K562 (cell line): Measurements from ENCODE around the gene GSX2. TPM values are rescaled to one million over a fixed set of nuclear protein-coding genes. Genes with fewer than 3 reads are reported as not detected.

ENCODE experiments used
- ATAC-seq: fragments of 200-7000 bp; cut with Tn5 transposase; 3 replicates; pipeline ENCODE4 v1.9.1; 2020; ENCODE audit warnings: moderate library complexity
- BruUV-seq: library from RNA; stranded (reverse); fragments of 400-500 nt; replicated peaks from 2 replicates; lab custom pipeline; 2021; lab: Mats Ljungman, UMichigan
- CTCF ChIA-PET: fragments of 300-600 bp; formaldehyde crosslinking; extraction: SDS; loops from one replicate; lab custom pipeline; 2021; ENCODE audit warnings: low intra/inter-chr PET ratio; lab: Yijun Ruan, JAX
- POLR2A ChIA-PET: fragments of 300-600, 350-650 bp; sonication (Branson Sonifier 250); formaldehyde crosslinking; extraction: SDS; loops from one replicate; lab custom pipeline; 2021; ENCODE audit warnings: antibody characterized with exemption, inconsistent platforms; lab: Yijun Ruan, JAX
- DNase-seq, 4 experiments: peaks; one replicate each; pipeline versions ENCODE4 v3.0.0 to v3.0.0-alpha.2; 2011 to 2018; ENCODE audit warnings: low spot score in 3 of 4, mixed read lengths in 3 of 4; ENCODE audit errors: extremely low read depth in 1 of 4
- FAIRE-seq: peaks from 2 replicates; lab custom pipeline; 2011; peaks lifted over from hg19 to GRCh38; lab: Jason Lieb, UNC
- H2AFZ ChIP-seq: 2 replicates; pipeline ENCODE4 v1.6.0; 2011; ENCODE audit warnings: low read depth, low read length, control low read depth, inconsistent platforms
- H3K27ac ChIP-seq: fragments of 200-600 bp; 3 replicates; pipeline ENCODE4 v1.8.0; 2011; ENCODE audit warnings: low read depth, mild to moderate bottlenecking, control low read depth, inconsistent platforms, low read length, moderate library complexity, mixed read lengths; ENCODE audit errors: extremely low read depth
- H3K27me3 ChIP-seq, 2 experiments: fragments of 300-600 bp in 1 of 2; 2 replicates in 1 of 2; 3 replicates in 1 of 2; pipeline versions ENCODE4 v1.6.0 to v1.8.0; 2011; ENCODE audit warnings: inconsistent platforms in 2 of 2, low read length in 2 of 2, mild to moderate bottlenecking in 1 of 2, mixed read lengths in 1 of 2, moderate library complexity in 1 of 2; ENCODE audit not compliant: control insufficient read depth in 2 of 2, insufficient read depth in 2 of 2
- H3K36me3 ChIP-seq: fragments of 300-600 bp; 3 replicates; pipeline ENCODE4 v1.8.0; 2011; ENCODE audit warnings: mild to moderate bottlenecking, low read length, inconsistent platforms; ENCODE audit not compliant: control insufficient read depth, insufficient read depth
- H3K4me1 ChIP-seq, 2 experiments: fragments of 200-600 bp in 1 of 2; replicated peaks in 1 of 2; 2 replicates in 1 of 2; 3 replicates in 1 of 2; pipeline versions ENCODE4 v1.5.1 to v1.8.0; 2011; ENCODE audit warnings: inconsistent platforms in 2 of 2, low read length in 2 of 2, mild to moderate bottlenecking in 1 of 2, mixed read lengths in 1 of 2, moderate library complexity in 1 of 2; ENCODE audit not compliant: control insufficient read depth in 2 of 2, insufficient read depth in 2 of 2
- H3K4me2 ChIP-seq: 2 replicates; pipeline ENCODE4 v1.6.1; 2011; ENCODE audit warnings: low read length, control low read depth, inconsistent platforms, mixed read lengths; ENCODE audit not compliant: insufficient read depth
- H3K4me3 ChIP-seq: fragments of 200-600 bp; sonication (generic), shearing (Covaris generic); 2 replicates; pipeline ENCODE4 v1.5.1; 2016; ENCODE audit warnings: control low read depth, inconsistent platforms
- H3K79me2 ChIP-seq: fragments of 200-600 bp; 3 replicates; pipeline ENCODE4 v1.8.0; 2011; ENCODE audit warnings: low read length, inconsistent platforms; ENCODE audit not compliant: control insufficient read depth, insufficient read depth
- H3K9ac ChIP-seq, 2 experiments: 2 replicates each; pipeline versions ENCODE4 v1.6.0 to v1.6.1; 2011; ENCODE audit warnings: low read depth in 2 of 2, low read length in 2 of 2, control low read depth in 1 of 2, inconsistent platforms in 1 of 2, mild to moderate bottlenecking in 1 of 2, mixed read lengths in 1 of 2; ENCODE audit not compliant: insufficient read depth in 1 of 2
- H3K9me1 ChIP-seq: one replicate; pipeline ENCODE4 v1.6.0; 2011; ENCODE audit warnings: inconsistent platforms, mild to moderate bottlenecking, low read length, moderate library complexity; ENCODE audit not compliant: control insufficient read depth, insufficient read depth
- H3K9me3 ChIP-seq: replicated peaks from 2 replicates; pipeline ENCODE4 v1.5.1; 2011; ENCODE audit warnings: low read depth, low read length, inconsistent platforms; ENCODE audit not compliant: control insufficient read depth, insufficient read depth
- H4K20me1 ChIP-seq: replicated peaks from 2 replicates; pipeline ENCODE4 v1.6.1; 2011; ENCODE audit warnings: low read length, inconsistent platforms, mixed read lengths; ENCODE audit not compliant: control insufficient read depth, insufficient read depth
- EGR1 ChIP-seq: fragments of 450-650 bp; conservative IDR thresholded peaks from 2 replicates; pipeline ENCODE4 v1.6.1; 2017; ENCODE audit warnings: mild to moderate bottlenecking
- ETV6 ChIP-seq, 3 experiments: fragments of 150-350 bp in 1 of 3; sonication (generic) in 1 of 3; formaldehyde crosslinking in 1 of 3; IDR thresholded peaks; 2 replicates each; pipeline versions ENCODE4 v1.6.1 to v1.8.0; 2014 to 2022; ENCODE audit warnings: borderline replicate concordance in 2 of 3, low read depth in 2 of 3, antibody characterized with exemption in 1 of 3, low read length in 1 of 3, mild to moderate bottlenecking in 1 of 3, missing genetic modification reagents in 1 of 3
- GATA2 ChIP-seq: sonication (generic); formaldehyde crosslinking; IDR thresholded peaks from 2 replicates; pipeline ENCODE4 v1.4.0; 2020; ENCODE audit warnings: mild to moderate bottlenecking, missing genetic modification reagents
- MTF1 ChIP-seq: fragments of 250-450 bp; sonication (Bioruptor Pico); IDR thresholded peaks from 2 replicates; pipeline ENCODE4 v1.9.0; 2021; ENCODE audit warnings: moderate library complexity, mild to moderate bottlenecking, inconsistent platforms, borderline replicate concordance
- ZFPM2 ChIP-seq: fragments of 250-450 bp; sonication (Bioruptor Pico); IDR thresholded peaks from 2 replicates; pipeline ENCODE4 v1.5.1; 2022; ENCODE audit warnings: mild to moderate bottlenecking
- ZNF23 ChIP-seq: fragments of 250-450 bp; sonication (Bioruptor Pico); IDR thresholded peaks from 2 replicates; pipeline ENCODE4 v1.4.0; 2020; ENCODE audit warnings: mild to moderate bottlenecking
- ZNF561 ChIP-seq: fragments of 450-650 bp; formaldehyde crosslinking; conservative IDR thresholded peaks from 2 replicates; pipeline ENCODE4 v1.4.0; 2020; ENCODE audit warnings: mild to moderate bottlenecking, moderate library complexity
- WGBS: fragments of 100-300 bp; shearing (Covaris generic); methylation state at CpG from one replicate; pipeline ENCODE4 v1.1.6; 2016; ENCODE audit warnings: low coverage, mixed read lengths; ENCODE audit not compliant: insufficient coverage; ENCODE audit errors: missing lambda C conversion rate; 5-methylcytosine and 5-hydroxymethylcytosine counted together
- in situ Hi-C: fragments of 300-500 bp; cut with MboI; formaldehyde crosslinking; loops from 4 replicates; pipeline ENCODE4 v1.15.0; 2018; ENCODE audit warnings: inconsistent platforms, mixed read lengths
- intact Hi-C: fragments of 100-400 bp; cut with micrococcal nuclease; formaldehyde crosslinking; loops from 2 replicates; pipeline ENCODE4 v1.14.2; 2022
- polyA plus RNA-seq, 8 experiments: library from polyadenylated mRNA; depleted of rRNA in 4 of 8; stranded (reverse) in 5 of 8; unstranded in 3 of 8; fragments of >200 nt; fragmentation: Nextera tagmentation in 2 of 8; fragmentation: Illumina TruSeq in 1 of 8; extraction: Ambion mirVana in 2 of 8; extraction: Trizol in 1 of 8; gene quantifications; 2 replicates each; pipeline versions ENCODE4 v1.2.1 to v1.2.3, GENCODE V29; 2011 to 2014; ENCODE audit warnings: inconsistent platforms in 1 of 8, missing spikeins in 1 of 8
- total RNA-seq, 7 experiments: library from RNA; depleted of rRNA in 6 of 7; stranded (reverse); fragments of >200 nt in 6 of 7; fragmentation: Illumina TruSeq in 2 of 7; extraction: Trizol in 2 of 7; gene quantifications; 2 replicates each; pipeline versions ENCODE4 v1.2.1 to v1.2.3, GENCODE V29; 2011 to 2021; ENCODE audit warnings: low replicate concordance in 1 of 7

Gene GSX2
- total and polyA plus RNA-seq, 9 of the 15 experiments (the other 6 are each of a cell fraction or from before 2014, with no cell fraction given), result not detected

DNA sequence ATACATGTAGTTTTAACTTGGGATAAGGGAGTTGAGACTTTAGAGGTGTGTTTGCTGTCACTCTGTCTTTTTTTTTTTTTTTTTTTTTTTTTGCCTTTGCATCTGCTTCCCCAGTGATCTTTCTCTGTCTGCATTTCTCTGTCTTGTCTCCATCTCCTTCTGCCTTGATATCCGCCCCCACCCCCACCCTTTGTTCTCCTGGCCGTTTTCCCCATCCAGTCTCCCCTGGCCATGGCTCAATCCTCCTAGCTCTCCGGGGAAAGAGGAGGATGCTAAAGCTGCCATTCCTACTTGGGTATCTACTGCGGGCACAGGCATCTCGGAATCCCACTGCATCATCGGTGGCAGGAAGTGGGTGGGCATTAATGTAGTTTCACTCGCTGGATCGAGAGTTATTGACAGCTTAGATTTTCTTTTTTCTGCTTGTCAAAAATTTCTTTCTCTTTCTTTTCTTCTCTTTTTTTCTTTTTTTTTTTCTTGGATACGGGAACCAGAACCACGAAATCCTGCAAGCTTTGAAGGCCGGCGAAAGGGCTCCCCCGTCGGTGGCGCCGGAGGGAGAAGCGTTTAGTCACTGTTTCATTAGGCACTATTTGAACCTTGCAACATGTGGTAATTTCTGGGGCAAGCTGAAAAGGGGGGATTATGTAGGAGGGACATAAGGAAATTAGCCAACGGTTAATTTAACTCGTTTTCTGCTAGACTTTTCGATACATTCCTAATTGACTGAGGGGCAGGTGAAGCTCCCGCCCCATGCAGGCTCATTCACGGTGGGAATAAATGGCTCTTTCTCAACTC lies 8.2 kb downstream of the GSX2 start:
- Histone ChIP-seq H4K20me1 (no peaks in the 10 kb centered on the region), H3K4me3 (no peak overlapping the region), H3K9me3 (no peaks in the 10 kb centered on the region), H3K27me3 (peaks cover 39 to 51% of the 10 kb centered on the region in 2 experiments), H3K4me1 (peaks cover 0 to 16% of the 10 kb centered on the region in 2 experiments; a peak in 1 of 5 replicates), H3K9ac (no peak overlapping the region), H3K79me2 (no peaks in the 10 kb centered on the region), H3K4me2 (no peak overlapping the region), H3K27ac (no peak overlapping the region), H3K36me3 (no peaks in the 10 kb centered on the region), H3K9me1 (no peaks in the 10 kb centered on the region), H2AFZ (no peak overlapping the region)
- TF ChIP-seq ZFPM2 (CRISPR knock-in tag), result no peak
- no peak for TF ChIP-seq MTF1 (CRISPR knock-in tag)
- TF ChIP-seq ETV6 (IDR thresholded peaks at IDR 0.05; ENCODE audit: borderline replicate concordance in 1 of 2, low read depth in 2 of 2, low read length in 1 of 2), result no peak
- no peak for TF ChIP-seq ETV6 (CRISPR knock-in tag; IDR thresholded peaks at IDR 0.05; ENCODE audit: borderline replicate concordance)
- no peak for TF ChIP-seq ZNF561
- TF ChIP-seq GATA2 (CRISPR knock-in tag), result no peak
- TF ChIP-seq ZNF23 (CRISPR knock-in tag), result no peak
- no peak for TF ChIP-seq EGR1
- POLR2A ChIA-PET, result interaction anchor here (0.6 kb wide), 1 partner anchor 1479 kb away, joined by 3 read pairs; no protein-coding TSS in a partner anchor
- 4% methylated on average over 20 of the region's 22 CpGs for WGBS
- no peak for FAIRE-seq
- intact Hi-C loops (no loop called here), in situ Hi-C loops (no loop called here)
- CTCF ChIA-PET, result no interaction called here
- DNase-seq, result no peak
- BruUV-seq, result no TSS peak
- ATAC-seq, result no peak
